Stimulated activated CD8-positive, alpha-beta memory T cell treated with anti-CD3 and anti-CD28 coated beads, Interleukin-12 subunit alpha, Interleukin-12 subunit beta, amount 100 ng/mL, for 4 hours (primary cell): ENCODE results near the gene OSM.

ENCODE experiments used
- DNase-seq: peaks from one replicate; pipeline ENCODE4 v3.0.0-alpha.2; 2020; ENCODE audit warnings: low read depth

The OSM gene

DNA sequence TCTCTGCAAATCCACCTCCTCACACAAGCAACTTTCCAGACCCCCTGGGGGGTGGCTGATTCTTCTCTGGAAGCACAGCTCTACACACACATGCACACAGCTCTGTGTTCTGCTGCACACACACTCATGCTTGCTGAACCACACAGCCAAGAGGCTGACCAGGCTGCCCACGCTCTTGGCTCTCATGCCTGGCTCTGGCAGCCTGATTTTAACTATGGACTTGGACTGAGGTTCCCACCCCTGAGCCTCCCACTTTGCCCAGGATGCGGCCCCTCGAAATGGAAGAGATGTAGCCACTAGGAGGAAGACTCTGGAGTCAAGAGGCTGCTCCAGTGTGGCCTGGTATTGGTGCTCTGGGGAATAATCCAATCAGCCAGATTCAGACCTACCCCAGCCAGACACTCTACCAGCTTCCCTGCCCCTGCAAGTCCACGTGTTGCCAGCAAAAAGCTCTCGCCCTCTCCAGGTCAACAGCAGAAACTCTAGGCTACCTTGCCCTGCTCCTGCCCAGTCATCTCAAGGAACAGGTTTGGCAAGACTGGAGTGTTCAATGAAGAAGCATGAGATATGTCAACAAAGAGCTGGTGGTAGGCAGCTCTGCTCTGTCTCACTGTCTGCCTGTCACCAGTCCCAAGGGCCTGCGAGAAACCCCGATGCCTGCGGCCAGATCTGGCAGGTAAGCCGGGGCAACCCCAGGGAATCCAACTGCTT is 31.5 kb upstream of the OSM start:
- no peak for DNase-seq

DNA sequence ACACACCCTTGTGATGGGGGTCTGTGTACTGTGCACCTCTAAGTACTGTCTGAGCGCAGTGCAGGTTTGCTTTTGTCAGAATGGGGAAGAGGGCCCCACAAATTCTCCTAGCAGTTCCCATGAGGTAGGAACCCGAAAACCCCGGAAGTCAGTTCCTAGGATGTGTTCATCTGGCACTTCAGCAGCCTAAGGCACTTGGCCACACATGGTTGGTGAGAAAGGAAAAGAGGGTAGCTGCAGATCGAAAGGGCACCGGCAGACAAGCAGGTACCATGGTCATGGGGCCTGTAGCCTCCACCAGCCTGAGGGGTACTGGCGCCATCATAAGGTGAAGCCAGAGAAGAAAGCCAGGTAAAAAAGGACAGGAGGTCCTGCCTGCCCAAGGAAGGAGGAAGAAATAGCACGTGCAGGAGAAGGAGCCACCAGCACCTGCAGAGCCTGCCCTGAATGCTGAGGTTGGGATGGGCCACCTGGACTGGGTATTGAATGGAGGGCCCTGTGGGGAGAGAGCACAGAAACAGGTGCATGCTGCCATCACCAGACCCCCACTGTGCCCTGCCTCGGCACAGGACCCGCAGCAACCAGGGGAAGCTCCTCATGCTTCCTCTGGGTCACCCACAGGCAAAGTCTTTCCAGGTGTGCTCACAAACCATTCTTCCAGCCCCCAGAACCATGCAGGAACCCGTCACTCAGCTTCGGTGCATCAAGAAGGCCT is 30.8 kb upstream of the OSM start:
- no peak for DNase-seq

DNA sequence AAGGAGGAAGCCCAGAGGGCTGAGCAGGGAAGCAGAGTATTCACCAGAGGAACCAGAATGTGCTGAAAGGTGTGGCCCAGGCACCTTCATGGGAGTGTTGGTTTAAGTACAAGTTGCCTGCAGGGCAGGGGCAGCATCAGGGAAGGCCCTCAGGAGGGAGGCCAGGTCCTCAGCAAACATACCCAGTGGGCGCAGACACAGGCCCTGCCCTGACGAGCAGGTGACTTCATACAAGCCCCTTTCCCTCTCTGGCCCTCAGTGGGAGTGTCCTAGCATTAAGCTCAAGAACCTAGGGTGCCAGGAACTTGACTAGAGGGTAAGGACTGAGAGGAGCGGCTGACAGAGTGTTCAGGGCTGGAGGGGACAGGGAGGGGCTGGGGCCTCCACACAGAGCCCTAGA is 30.2 kb upstream of the OSM start:
- no peak for DNase-seq

DNA sequence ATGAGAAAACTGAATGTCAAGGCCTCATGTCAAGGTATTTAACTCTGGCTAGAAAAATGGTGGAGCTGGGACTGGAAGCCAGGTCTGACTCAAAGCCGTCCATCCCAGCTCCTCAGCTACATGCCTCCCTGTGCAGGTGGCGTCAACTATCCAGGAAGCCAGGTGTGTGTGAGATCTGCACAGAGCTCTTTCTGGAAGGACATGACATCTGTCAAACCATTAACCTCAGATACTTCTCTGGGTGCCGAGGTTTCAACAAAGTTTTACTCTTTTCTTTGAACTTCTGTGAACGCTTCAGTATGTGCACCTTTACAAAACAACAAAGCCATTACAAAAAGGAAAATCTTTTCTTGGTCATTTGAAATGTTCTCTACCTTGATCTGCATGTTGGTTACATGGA is 29.7 kb upstream of the OSM start:
- DNase-seq, result no peak

DNA sequence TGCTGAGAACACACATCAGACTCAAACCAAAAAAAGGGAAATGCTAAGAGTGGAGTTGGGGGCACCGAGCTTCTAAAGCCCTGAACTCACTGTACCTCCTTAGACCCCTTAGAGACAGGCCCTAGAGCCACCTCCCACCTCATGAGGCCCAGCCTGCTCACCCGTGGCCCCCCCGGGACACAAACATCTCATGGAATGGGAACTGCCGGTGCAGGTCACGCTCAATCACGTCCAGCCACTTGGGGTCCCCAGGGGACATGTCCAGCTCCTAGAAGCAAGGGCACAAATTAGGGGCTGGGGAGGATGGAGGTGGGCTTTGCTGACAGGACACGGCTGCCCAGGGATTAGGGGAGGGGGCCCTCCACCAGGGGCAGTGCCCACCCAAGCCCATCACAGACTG is 28.9 kb upstream of the OSM start:
- DNase-seq, result no peak

DNA sequence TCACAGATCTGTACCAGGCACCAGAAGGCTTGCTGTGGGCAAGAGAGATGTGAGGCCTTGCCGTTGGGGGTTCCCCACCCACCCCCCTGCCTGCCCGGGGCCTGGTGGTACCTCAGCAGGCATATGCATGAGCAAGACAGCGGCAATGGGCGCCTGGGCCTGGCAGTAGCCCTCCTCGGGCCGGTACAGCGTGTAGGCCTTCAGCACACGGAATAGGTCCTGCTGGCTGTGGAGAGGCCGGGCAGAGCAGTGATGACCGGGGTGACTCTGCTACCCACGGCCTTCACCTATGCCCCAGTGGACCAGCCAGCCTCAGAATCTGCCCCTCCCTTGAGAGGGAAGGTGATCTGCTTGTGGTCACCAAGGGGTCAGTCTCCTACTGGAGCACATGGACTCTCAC is 28.2 kb upstream of the OSM start:
- no peak for DNase-seq

DNA sequence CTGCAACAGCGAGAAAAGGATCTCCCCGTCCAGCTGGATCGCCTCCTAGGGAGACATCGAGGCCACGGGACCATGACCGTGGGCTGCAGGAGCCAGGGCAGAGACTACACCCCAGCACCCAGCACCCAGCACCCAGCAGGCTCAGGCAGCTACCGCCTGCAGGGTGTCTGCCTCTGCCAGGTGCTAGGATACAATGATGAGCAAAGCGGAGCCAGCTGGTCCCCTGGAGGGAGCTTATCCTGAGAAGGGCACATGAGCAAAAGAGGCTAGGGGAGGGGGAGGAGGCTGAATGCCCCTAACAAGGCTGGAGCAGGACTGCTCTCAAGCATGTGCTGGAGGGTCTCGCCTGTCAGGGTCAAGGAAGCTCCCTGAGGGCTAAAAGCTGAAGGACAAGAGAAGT is 27.4 kb upstream of the OSM start:
- no peak for DNase-seq

DNA sequence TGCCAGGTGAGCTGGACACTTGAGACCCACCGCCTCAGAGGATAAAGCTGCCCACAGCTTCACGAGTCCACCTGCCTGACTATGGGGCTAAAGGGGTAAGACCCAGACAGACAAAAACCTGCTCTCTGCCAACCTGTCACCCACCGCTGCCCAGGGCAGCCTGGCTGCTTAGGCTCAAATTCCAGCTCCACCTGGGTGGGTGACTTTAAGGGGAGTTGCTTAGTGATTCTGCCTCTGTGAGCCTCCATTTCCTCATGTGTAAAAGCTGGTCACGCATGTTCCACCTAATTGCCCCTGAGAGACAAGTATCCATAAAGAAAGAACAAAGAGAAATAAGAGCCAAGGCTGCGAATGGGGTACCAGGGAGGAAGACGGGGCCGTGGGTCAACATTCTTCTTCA is 26.4 kb upstream of the OSM start:
- no peak for DNase-seq

DNA sequence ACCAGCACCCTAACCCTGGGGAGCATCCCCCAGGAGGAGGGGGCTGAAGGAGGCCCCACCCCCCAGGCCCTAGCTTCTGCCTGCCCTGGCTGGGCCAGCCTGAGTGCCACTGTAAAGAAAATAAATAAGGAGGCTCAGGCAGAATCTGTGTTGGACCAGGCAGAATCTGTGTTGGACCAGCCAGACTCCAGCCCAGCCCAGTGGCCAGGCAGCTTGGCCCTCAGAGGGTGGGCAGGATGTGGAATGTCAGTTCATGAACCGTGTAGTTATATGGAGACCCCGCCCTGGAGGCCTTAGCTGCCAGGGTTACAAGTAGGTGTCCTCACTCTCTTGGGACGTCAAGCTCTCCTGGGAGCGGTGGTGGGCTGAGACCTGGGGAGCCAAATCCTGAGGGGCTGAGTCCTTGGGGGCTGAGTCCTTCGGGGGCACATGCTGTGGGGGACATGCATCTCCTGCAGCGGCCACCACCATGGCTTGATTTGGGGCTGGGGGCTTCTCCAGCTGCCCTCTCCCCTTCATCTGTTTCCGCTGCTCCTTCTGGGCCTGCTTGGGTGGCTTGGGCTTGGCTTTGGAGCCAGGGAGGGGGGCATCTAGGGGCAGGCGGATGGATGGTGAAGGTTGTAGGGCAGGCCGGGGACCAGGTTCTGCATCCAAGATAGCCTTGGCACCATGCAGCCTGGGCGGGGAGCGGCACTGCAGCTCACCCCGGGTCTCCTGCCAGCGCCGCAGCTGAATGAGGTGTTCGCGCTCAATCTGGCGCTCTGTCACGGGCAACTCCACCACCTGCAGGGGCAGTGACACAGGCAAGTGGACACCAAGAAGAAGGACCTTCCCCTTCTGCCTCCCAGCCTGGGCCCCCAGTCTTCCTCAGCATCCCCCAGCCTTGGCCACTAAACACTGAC is 25.7 kb upstream of the OSM start:
- no peak for DNase-seq

DNA sequence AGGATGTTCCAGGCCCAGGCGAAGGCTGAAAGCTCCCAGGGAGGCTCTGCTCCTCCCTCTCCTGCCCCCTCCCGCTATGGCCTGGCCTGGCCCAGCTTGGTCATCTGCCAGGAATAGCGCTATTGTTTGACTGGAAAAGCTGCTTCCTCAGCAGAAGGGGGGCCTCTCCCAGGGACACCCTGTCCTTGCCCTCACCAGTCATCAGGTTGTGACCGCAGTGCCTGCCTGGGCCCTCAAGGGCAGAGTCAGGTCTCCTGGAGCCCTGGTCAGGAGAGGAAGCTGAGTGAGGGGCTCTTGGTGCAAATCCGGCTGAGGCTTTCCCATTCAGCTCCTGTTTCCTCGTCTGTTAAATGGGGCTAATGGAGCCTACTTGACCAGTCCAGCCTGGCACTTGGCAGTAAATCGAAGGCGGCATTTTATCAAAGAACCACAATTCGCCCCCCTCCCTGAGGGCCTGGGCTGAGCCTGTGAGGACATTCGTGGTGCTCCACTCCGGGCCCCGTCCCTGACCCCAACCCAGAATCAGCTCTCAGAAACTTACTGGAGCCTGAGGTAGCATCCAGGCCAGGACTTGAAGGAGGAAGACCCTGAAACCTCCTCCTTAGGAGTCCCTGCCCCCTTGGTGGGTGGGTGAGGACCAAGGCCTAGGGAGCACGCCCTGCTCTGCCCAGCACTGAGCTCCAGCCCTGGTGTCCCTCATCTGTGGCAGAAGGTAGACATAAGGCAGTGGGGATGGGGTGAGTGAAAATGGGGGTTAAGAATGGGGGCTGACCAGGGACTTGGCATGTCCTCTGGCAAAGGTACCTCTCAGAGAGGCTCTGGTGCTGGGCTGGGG is 24.6 kb upstream of the OSM start:
- DNase-seq, result no peak

DNA sequence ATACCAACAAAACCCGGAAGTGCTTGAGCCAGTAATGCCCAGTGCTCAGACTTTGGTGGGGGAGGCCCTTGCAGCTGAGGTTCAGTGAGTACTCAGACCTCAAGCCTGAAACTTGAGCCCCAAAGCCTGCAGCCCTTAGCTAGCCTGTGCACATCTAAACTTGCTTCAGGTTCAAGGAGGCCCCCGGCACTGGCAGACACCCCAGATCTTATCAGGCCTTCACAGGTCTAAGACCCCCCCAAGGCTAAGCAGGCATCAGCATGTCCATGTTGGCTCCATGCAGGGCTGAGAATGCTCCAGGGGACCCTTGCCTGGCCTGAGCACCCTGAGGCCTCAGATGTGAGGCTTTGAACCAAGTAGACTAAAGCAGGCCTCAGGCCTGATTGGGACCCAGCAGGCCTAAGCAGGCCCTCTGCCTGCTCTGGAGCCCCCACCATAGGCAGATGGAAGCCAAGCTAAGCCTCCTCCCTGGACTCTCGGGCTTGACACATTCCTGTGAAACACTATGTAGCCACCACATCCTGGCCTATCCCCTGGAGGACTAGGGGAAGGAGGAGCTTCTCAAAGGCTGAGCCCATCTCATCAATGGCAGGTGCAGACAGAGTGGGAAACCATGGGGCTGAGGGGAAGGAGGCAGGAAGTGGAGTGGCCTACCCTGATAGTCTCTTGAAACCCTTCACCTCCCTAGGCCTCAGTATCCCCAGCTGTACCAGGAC is 23.8 kb upstream of the OSM start:
- DNase-seq, result no peak

DNA sequence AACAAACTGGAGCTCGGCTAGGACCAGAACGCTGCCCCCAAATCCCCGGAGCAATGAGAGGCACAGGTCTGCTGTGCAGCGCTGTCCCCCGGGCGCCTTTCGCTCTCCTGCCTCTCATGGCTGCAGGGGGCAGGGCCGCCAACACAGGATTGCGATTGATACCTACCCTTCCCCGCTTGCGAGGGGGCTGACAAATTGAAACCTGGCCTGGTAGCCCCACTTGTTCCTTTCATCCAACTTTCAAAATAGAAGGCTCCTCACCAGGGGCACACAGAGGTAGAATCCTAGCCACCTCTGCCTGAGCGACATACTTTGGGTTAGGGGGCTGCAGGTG is 23.3 kb upstream of the OSM start:
- DNase-seq, result no peak

DNA sequence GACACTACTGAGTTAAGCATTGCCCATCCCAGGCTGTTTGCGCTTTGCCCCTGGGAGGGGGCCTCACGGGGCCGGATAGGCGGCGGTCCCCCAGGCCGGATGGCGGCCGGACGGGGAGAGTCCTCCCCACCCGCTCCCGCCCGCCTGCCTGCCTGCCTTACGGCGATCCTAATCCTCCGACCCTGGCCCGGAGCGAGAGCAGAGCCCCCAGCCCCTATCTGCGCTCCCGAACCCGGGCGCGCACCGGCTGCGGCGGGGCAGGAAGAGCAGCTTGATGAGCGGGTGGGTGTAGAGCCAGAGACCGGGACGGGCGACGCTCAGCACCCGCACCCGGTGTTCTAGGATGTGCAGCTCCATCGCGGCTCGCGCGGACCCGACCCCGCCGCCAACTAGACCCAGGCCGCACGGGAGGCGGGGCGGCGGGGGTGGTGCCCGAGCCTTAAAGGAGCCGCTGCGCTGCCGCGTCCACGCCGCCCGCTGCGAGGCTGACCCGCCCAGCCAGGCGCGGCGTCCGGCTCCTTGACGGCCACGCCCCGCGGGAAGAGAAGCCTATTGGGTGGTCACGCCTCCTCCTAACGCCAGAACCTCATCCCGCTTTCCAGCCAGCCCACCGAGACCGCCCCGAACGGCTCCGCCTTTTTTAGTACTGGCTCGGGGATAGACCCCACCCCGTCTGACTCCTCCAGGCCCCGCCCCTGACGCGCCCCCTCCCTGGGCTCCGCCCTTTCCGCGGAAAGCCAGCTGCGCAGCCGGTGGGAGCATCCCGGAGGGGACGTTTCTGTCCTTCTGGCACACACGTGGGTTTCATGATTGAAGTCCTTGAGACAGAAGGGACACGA is 22.7 kb upstream of the OSM start, which contains the start of gene CASTOR1:
Gene CASTOR1 (minus strand): TSS at position 365 of the 839 bp plus-strand sequence. CDS start 8 bp downstream, at position 357.
- peak; percentile 75 for DNase-seq

DNA sequence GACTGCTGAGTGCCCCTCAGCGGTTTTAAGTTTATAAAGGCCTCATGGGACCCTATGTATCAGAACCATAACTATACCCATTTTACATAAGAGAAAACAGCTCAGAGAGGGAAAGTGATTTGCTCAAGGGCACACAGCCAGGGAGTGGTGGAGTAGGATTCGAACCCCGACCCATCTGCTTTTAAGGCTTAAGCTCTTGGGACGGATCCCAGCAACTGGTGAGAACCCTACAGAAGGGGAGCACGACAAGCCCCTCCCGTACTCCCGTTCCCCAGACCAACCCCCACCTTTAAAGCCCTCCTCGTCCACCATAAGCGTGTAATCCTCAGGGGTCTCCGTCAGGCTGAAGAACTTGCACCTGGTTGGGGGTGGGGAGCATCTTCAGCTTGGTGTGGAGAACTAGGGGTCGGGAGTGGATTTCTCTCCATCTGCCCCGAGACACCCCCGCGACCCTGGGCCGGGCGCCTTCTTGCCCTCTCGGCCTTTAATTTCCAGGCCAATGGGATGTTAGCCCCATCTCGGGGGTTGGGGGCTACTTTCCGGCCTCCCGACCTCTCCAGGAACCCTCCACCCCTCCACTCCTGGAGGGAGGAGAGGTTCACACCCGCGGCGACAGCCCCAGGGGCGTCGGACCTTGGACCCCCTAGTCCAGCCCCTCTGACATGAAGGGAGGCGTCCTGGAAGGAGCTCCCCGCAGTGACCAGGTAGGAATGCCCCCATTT is 21.9 kb upstream of the OSM start:
- no peak for DNase-seq

DNA sequence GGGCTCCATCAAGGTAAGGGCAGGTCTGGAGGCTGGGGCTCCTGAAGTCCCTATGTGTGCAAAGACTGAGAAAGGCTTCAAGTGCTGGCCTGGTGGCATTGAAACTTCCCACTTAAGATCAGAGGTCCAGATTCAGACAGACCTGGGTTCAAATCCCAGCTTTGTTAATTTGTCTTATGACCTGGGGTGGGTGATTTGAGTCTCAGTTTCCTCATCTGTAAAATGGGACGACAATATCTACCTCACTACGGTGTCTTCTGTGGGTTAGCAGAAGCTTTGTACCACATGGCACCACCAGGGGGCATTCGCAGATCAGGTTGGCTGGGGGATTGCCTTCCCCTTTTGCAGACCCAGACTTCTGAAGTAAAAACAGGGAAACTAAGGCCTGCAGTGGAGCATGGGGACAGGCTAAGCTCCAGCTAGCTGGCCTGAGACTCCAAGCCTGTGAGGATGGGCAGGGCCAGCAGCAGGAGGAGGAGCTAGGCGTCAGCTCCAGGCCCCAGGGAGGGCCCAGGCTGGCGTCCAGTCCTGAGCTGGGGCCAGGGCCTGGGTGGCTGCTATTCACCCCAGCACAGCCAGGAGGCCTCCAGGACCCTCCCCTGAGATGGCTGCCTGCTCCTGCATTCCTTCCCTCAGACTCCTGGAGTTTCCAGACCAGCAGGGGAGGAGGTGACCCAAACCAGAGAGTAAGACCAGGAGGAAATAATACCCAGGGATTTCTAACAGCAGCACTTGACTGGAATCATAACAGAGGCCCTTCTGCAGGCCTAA is 21.2 kb upstream of the OSM start:
- peak; percentile 71 for DNase-seq

DNA sequence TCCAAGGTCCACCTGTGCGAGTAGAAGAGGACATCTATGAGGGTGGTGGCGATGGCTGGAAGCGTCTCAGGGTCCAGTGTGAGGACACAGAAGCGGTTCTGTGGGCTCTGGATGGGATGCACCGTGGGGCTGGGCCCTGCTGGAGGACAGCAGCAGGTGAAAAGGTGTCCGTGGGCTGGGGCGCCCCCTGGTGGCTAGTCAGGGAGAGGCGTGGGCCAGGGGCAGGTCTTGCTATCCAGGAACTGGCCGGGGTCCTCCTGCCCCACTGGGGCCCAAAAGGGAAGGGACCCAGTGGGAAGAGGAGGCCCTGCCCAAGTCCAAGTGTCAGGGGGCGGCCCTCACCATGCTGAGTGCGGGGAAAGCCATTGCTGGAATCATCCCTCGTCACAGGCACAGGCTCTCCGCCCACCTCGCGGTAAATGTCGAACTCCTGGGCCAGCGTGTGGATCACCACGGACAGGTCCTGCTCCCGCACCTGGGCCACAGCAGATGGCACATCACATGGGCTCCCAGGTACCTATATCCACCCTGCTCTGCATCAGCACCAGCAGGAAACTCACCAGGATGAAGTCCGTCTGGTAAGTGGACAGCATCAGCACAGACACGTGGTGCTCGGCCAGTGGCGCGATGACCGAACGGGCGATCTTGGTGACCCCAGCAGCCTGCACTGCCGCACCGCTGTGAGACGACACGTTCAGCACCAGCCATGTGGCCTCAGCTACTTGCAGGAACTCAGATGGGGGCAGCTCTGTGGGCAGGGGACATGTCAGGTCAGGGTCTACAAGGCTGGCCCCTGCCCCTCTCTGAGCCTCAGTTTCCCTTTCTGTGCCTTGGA is 20.4 kb upstream of the OSM start:
- peak; percentile 65 for DNase-seq

DNA sequence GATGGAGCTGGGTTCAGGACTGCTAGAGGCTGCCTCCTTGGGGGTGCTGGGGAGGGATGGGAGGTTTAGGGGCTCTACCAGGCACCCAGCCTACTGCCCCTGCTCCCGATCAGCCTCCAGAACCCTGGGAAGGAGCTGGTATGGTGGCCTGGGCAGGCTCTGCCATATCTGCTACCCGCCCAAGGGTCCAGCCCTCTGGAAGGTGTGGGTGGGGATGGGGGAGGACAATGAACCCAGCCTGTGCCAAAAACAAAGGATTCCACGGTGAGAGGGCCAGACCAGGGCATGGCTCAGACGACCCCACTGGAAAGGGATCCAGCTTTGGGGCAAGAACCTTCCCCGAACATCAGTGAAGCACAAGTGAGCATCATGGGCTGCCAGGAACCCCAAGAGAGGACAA is 19.7 kb upstream of the OSM start:
- no peak for DNase-seq

DNA sequence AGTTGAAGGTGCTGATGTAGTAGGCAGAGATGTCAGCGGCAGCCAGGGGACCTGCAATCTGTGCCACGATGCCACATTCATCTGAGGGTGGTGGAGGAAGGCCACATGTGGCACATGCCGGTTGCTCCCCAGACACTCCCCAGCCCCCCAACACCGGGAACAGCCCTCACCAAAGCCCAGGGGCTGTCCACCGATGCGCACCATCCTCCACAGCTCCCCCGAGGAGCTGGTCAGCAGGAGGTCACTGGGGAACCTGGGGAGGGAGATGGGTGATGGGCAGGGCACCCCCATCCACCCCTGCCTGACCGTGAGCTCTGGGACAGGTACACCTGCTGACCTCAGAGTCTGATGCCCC is 19.2 kb upstream of the OSM start:
- DNase-seq, result no peak
